IMR-90 (cell line): ENCODE measurements around the gene CYP46A1. TPM values are rescaled to one million over a fixed set of nuclear protein-coding genes. Genes with fewer than 3 reads are reported as not detected.
A peak's percentile ranks its signal among the peaks of the same experiment; 100 is the strongest.

Source experiments
- ATAC-seq: fragments of 200-7000 bp; cut with Tn5 transposase; 2 replicates; pipeline ENCODE4 v1.9.1; 2020; ENCODE audit warnings: low read depth, mild to moderate bottlenecking, moderate library complexity
- BruUV-seq: library from RNA; stranded (reverse); fragments of 400-500 nt; replicated peaks from 2 replicates; lab custom pipeline; 2021; lab: Mats Ljungman, UMichigan
- CTCF ChIA-PET: fragments of 300-600 bp; formaldehyde crosslinking; extraction: SDS; loops from one replicate; lab custom pipeline; 2021; ENCODE audit warnings: antibody characterized with exemption; lab: Yijun Ruan, JAX
- POLR2A ChIA-PET: fragments of 300-600 bp; sonication (Branson Sonifier 250); formaldehyde crosslinking; loops from one replicate; lab custom pipeline; 2022; ENCODE audit warnings: antibody characterized with exemption; ENCODE audit not compliant: unreplicated experiment; lab: Charles Lee
- DNase-seq: peaks from one replicate; pipeline ENCODE4 v3.0.0; 2013
- H2AFZ ChIP-seq: replicated peaks from 2 replicates; pipeline ENCODE3; 2013; ENCODE audit warnings: low read length, mild to moderate bottlenecking; ENCODE audit not compliant: poor library complexity
- H2AK5ac ChIP-seq: 2 replicates; pipeline ENCODE4 v1.6.1; 2013; ENCODE audit warnings: low read depth, low read length, inconsistent platforms
- H2AK9ac ChIP-seq: replicated peaks from 2 replicates; pipeline ENCODE3; 2013; ENCODE audit warnings: mild to moderate bottlenecking, low read depth, low read length, moderate library complexity; ENCODE audit not compliant: poor library complexity
- H2BK120ac ChIP-seq: 2 replicates; pipeline ENCODE4 v1.6.1; 2013; ENCODE audit warnings: low read depth, low read length, inconsistent platforms
- H2BK15ac ChIP-seq: 3 replicates; pipeline ENCODE4 v1.6.1; 2013; ENCODE audit warnings: low read depth, low read length, inconsistent platforms
- H2BK20ac ChIP-seq: 2 replicates; pipeline ENCODE4 v1.6.1; 2013; ENCODE audit warnings: low read depth, mild to moderate bottlenecking, inconsistent platforms, low read length, moderate library complexity
- H2BK5ac ChIP-seq: 2 replicates; pipeline ENCODE4 v1.6.1; 2013; ENCODE audit warnings: mild to moderate bottlenecking, low read depth, low read length, inconsistent platforms; ENCODE audit not compliant: poor library complexity, severe bottlenecking
- H3K14ac ChIP-seq: replicated peaks from 2 replicates; pipeline ENCODE4 v1.6.1; 2013; ENCODE audit warnings: low read depth, low read length, inconsistent platforms
- H3K18ac ChIP-seq: 2 replicates; pipeline ENCODE4 v1.6.1; 2013; ENCODE audit warnings: low read depth, low read length, control low read depth
- H3K23ac ChIP-seq: 2 replicates; pipeline ENCODE4 v1.6.1; 2013; ENCODE audit warnings: low read depth, low read length, inconsistent platforms
- H3K27ac ChIP-seq: 2 replicates; pipeline ENCODE4 v1.5.1; 2013; ENCODE audit warnings: mild to moderate bottlenecking, control low read depth, low read length; ENCODE audit not compliant: insufficient read depth
- H3K27me3 ChIP-seq: 2 replicates; pipeline ENCODE4 v1.6.1; 2013; ENCODE audit warnings: low read length; ENCODE audit not compliant: control insufficient read depth, insufficient read depth
- H3K36me3 ChIP-seq: 2 replicates; pipeline ENCODE4 v1.6.1; 2013; ENCODE audit warnings: low read length, mixed read lengths; ENCODE audit not compliant: control insufficient read depth, insufficient read depth
- H3K4ac ChIP-seq: 2 replicates; pipeline ENCODE4 v1.6.1; 2013; ENCODE audit warnings: low read depth, low read length, inconsistent platforms
- H3K4me1 ChIP-seq: 2 replicates; pipeline ENCODE4 v1.6.1; 2013; ENCODE audit warnings: low read length, mixed read lengths; ENCODE audit not compliant: control insufficient read depth, insufficient read depth
- H3K4me2 ChIP-seq: 2 replicates; pipeline ENCODE4 v1.6.1; 2013; ENCODE audit warnings: low read depth, mild to moderate bottlenecking, control low read depth, low read length, moderate library complexity
- H3K4me3 ChIP-seq: 2 replicates; pipeline ENCODE4 v1.5.1; 2013; ENCODE audit warnings: low read depth, mild to moderate bottlenecking, control low read depth, low read length, moderate library complexity; ENCODE audit not compliant: insufficient read depth
- H3K56ac ChIP-seq: 2 replicates; pipeline ENCODE4 v1.6.1; 2013; ENCODE audit warnings: low read length, inconsistent platforms; ENCODE audit not compliant: insufficient read depth; ENCODE audit errors: extremely low read depth
- H3K79me1 ChIP-seq, 2 experiments: 2 replicates each; pipeline ENCODE4 v1.6.1; 2013; ENCODE audit warnings: low read length in 2 of 2, inconsistent platforms in 1 of 2, low read depth in 1 of 2
- H3K9ac ChIP-seq: 2 replicates; pipeline ENCODE4 v1.6.1; 2013; ENCODE audit warnings: low read depth, low read length, control low read depth
- H3K9me1 ChIP-seq: 2 replicates; pipeline ENCODE4 v1.6.1; 2013; ENCODE audit warnings: low read length, inconsistent platforms; ENCODE audit not compliant: insufficient read depth
- H3K9me3 ChIP-seq: 2 replicates; pipeline ENCODE4 v1.6.1; 2013; ENCODE audit warnings: low read length; ENCODE audit not compliant: control insufficient read depth, insufficient read depth
- H4K20me1 ChIP-seq: 2 replicates; pipeline ENCODE4 v1.6.1; 2013; ENCODE audit warnings: low read length, inconsistent platforms; ENCODE audit not compliant: insufficient read depth
- H4K5ac ChIP-seq: 2 replicates; pipeline ENCODE4 v1.6.1; 2013; ENCODE audit warnings: mild to moderate bottlenecking, low read depth, low read length, control low read depth
- H4K8ac ChIP-seq, 2 experiments: 2 replicates each; pipeline ENCODE4 v1.6.1; 2013; ENCODE audit warnings: low read depth in 2 of 2, low read length in 2 of 2, control low read depth in 1 of 2, inconsistent platforms in 1 of 2
- H4K91ac ChIP-seq: 2 replicates; pipeline ENCODE4 v1.6.1; 2013; ENCODE audit warnings: low read depth, low read length, inconsistent platforms; ENCODE audit not compliant: insufficient read depth
- CEBPB ChIP-seq: IDR thresholded peaks from 2 replicates; pipeline ENCODE4 v1.6.1; 2012; ENCODE audit warnings: low read depth, low read length, improper control_type of control experiment
- CHD1 ChIP-seq: IDR thresholded peaks from 2 replicates; pipeline ENCODE4 v1.6.1; 2012; ENCODE audit warnings: low read depth, low read length, improper control_type of control experiment
- FOS ChIP-seq: fragments of 150-350 bp; IDR thresholded peaks from 2 replicates; pipeline ENCODE4 v1.6.1; 2016; ENCODE audit warnings: low read depth, low read length
- MAFK ChIP-seq: IDR thresholded peaks from 2 replicates; pipeline ENCODE4 v1.6.1; 2012; ENCODE audit warnings: low read depth, low read length, improper control_type of control experiment
- MAZ ChIP-seq: IDR thresholded peaks from 2 replicates; pipeline ENCODE4 v1.6.1; 2012; ENCODE audit warnings: low read depth, mild to moderate bottlenecking, low read length, improper control_type of control experiment, moderate library complexity, borderline replicate concordance
- MXI1 ChIP-seq: IDR thresholded peaks from 2 replicates; pipeline ENCODE4 v1.6.1; 2012; ENCODE audit warnings: low read depth, mild to moderate bottlenecking, low read length, moderate library complexity, borderline replicate concordance
- NFE2L2 ChIP-seq: fragments of 150-350 bp; IDR thresholded peaks from 2 replicates; pipeline ENCODE4 v1.6.1; 2016; ENCODE audit warnings: low read depth, mild to moderate bottlenecking, low read length
- POLR2A ChIP-seq: IDR thresholded peaks from 2 replicates; pipeline ENCODE4 v1.6.1; 2012; ENCODE audit warnings: mild to moderate bottlenecking, low read depth, low read length
- RCOR1 ChIP-seq: IDR thresholded peaks from 2 replicates; pipeline ENCODE4 v1.6.1; 2012; ENCODE audit warnings: mild to moderate bottlenecking, low read length, improper control_type of control experiment; ENCODE audit not compliant: insufficient replicate concordance
- RFX5 ChIP-seq: IDR thresholded peaks from 2 replicates; pipeline ENCODE4 v1.8.0; 2012; ENCODE audit warnings: low read depth, mild to moderate bottlenecking, low read length, moderate library complexity
- WGBS, 2 experiments: methylation state at CpG; one replicate each; pipeline versions ENCODE4 v1.1.5 to v1.1.7; 2013; ENCODE audit warnings: missing lambda C conversion rate in 2 of 2; ENCODE audit not compliant: insufficient read length in 1 of 2; ENCODE audit errors: extremely low coverage in 2 of 2; 5-methylcytosine and 5-hydroxymethylcytosine counted together
- dilution Hi-C: fragments of 300-500 bp; cut with HindIII; formaldehyde crosslinking; loops from one replicate; pipeline ENCODE4 v1.14.3; 2018; ENCODE audit warnings: low sequenced_read_pairs; ENCODE audit not compliant: unreplicated experiment
- in situ Hi-C: fragments of 300-500 bp; cut with MboI; formaldehyde crosslinking; loops from 3 replicates; pipeline ENCODE4 v1.14.3; 2019; ENCODE audit warnings: low sequenced_read_pairs, inconsistent platforms, mixed read lengths
- intact Hi-C: fragments of 100-400 bp; cut with micrococcal nuclease; formaldehyde crosslinking; loops from 2 replicates; pipeline ENCODE4 v1.10.0; 2022
- polyA plus RNA-seq, 3 experiments: library from polyadenylated mRNA; depleted of rRNA; stranded (reverse); fragments of >200 nt; gene quantifications; 2 replicates each; pipeline ENCODE4 v1.2.3, GENCODE V29; 2012; ENCODE audit warnings: low replicate concordance in 1 of 3
- total RNA-seq: library from RNA; depleted of rRNA; stranded (reverse); fragments of >200 nt; gene quantifications from 2 replicates; pipeline ENCODE4 v1.2.3, GENCODE V29; 2012
- TF ChIP-seq, protein P1 (sequence below): conservative IDR thresholded peaks from 2 replicates; pipeline ENCODE4 v1.5.1; 2012; ENCODE audit warnings: mild to moderate bottlenecking, low read depth, low read length, improper control_type of control experiment
- TF ChIP-seq, protein P2 (sequence below): fragments of 150-350 bp; IDR thresholded peaks from 2 replicates; pipeline ENCODE4 v1.6.1; 2017; ENCODE audit warnings: mild to moderate bottlenecking, antibody characterized with exemption, low read length, low read depth

CYP46A1 gene
- total and polyA plus RNA-seq, 2 of the 4 experiments (the other 2 are of a cell fraction): 0.18 to 0.31 TPM

DNA sequence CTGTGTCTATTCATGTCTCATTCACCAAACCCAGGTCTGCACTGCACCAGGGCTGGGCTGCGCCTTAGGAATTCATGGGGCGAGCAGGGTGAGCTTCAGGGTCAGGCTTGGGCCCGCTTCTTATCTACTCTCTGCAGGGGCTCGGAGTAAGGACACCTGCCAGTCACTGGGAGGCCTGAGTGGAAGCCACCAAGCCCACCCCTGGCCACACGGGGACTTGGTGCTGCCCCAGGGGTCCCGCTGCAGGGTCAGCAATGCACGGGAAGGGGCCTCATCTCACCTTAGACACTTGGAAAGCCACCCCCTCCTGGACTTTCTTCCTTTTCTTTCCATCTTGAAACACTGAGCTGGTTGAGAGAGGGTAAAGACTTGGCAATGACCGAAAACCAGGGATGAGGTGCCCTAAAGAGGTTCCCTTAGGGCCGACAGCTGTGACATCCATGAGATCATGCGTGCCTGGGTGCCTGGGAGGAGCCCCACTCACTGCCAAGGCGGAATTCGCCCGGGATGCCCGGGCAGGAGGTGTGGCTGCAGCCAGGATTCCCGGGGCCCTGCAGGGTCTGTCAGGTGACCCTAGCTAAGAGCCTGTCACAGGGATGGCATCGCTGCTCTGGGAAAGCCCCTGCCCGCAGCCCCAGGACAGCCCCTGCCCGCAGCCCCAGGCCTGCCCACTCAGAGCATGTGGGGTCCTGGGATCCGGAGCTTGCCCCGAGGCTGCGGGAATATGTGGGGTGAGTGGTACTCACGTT, 63.7 kb downstream of the CYP46A1 start:
- dilution Hi-C loops: no loop called here
- CTCF ChIA-PET: interaction anchor here (0.6 to 1.4 kb wide), 3 partner anchors 11 to 151 kb away, joined by 3 to 6 read pairs (median 4); no protein-coding TSS in a partner anchor

More for the DNA sequence above, 63.7 kb downstream of the CYP46A1 start:
- Histone ChIP-seq H2AK9ac (no peak overlapping the region), H3K9me3 (no peaks in the 10 kb centered on the region), H4K20me1 (peaks cover 9% of the 10 kb centered on the region; the same call in 1 of the 2 replicates), H3K27me3 (no peaks in the 10 kb centered on the region), H2AFZ (no peak overlapping the region), H3K4me1 (peaks cover 31% of the 10 kb centered on the region), H3K79me1 (peaks cover 0 to 12% of the 10 kb centered on the region in 2 experiments; a peak in 1 of 4 replicates), H4K8ac (no peak overlapping the region; a peak in 1 of 4 replicates), H3K23ac (no peak overlapping the region), H4K91ac (peak overlapping the region; percentile 72), H3K14ac (peak overlapping the region; percentile 24; the same call in 1 of the 2 replicates), H2BK15ac (peak overlapping the region; percentile 12; the same call in 1 of the 3 replicates), H3K18ac (no peak overlapping the region; the same call in 1 of the 2 replicates), H3K4me2 (no peak overlapping the region), H3K36me3 (no peaks in the 10 kb centered on the region), H2BK5ac (no peak overlapping the region), H3K56ac (no peak overlapping the region), H3K9ac (no peak overlapping the region), H2BK120ac (peak overlapping the region; percentile 72), H3K27ac (no peak overlapping the region), H2BK20ac (0 out of 2 replicates have a peak overlapping the region, but pooled peaks have one; percentile 18), H3K9me1 (peaks cover 23% of the 10 kb centered on the region), H3K4ac (peak overlapping the region; percentile 65), H4K5ac (no peak overlapping the region), H2AK5ac (peak overlapping the region; percentile 83), H3K4me3 (no peak overlapping the region)
- intact Hi-C loops (no loop called here), in situ Hi-C loops (no loop called here)
- POLR2A ChIA-PET: interaction anchor here (0.6 kb wide), 2 partner anchors 15 to 216 kb away, joined by 3 to 14 read pairs; no protein-coding TSS in a partner anchor
- BruUV-seq: no TSS peak
- DNase-seq (no peak), ATAC-seq (no peak)
- 96% methylated on average over 7 of the region's 22 CpGs; no CpG with 5 or more reads in 1 of the 2 experiments for WGBS, 2 experiments
- TF ChIP-seq MAZ: no peak
- TF ChIP-seq, protein P1, sequence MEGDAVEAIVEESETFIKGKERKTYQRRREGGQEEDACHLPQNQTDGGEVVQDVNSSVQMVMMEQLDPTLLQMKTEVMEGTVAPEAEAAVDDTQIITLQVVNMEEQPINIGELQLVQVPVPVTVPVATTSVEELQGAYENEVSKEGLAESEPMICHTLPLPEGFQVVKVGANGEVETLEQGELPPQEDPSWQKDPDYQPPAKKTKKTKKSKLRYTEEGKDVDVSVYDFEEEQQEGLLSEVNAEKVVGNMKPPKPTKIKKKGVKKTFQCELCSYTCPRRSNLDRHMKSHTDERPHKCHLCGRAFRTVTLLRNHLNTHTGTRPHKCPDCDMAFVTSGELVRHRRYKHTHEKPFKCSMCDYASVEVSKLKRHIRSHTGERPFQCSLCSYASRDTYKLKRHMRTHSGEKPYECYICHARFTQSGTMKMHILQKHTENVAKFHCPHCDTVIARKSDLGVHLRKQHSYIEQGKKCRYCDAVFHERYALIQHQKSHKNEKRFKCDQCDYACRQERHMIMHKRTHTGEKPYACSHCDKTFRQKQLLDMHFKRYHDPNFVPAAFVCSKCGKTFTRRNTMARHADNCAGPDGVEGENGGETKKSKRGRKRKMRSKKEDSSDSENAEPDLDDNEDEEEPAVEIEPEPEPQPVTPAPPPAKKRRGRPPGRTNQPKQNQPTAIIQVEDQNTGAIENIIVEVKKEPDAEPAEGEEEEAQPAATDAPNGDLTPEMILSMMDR: no peak
- no peak for TF ChIP-seq MXI1
- no peak for TF ChIP-seq RCOR1
- TF ChIP-seq, protein P2, sequence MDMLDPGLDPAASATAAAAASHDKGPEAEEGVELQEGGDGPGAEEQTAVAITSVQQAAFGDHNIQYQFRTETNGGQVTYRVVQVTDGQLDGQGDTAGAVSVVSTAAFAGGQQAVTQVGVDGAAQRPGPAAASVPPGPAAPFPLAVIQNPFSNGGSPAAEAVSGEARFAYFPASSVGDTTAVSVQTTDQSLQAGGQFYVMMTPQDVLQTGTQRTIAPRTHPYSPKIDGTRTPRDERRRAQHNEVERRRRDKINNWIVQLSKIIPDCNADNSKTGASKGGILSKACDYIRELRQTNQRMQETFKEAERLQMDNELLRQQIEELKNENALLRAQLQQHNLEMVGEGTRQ: no peak
- no peak for TF ChIP-seq MAFK
- TF ChIP-seq CHD1: no peak
- TF ChIP-seq CEBPB: no peak
- TF ChIP-seq POLR2A: no peak
- TF ChIP-seq FOS: no peak
- TF ChIP-seq NFE2L2: no peak
- TF ChIP-seq RFX5: no peak
